WTC11 (cell line): ENCODE data around the gene VPREB3. TPM values are rescaled to one million over a fixed set of nuclear protein-coding genes. Genes with fewer than 3 reads are reported as not detected.

ENCODE experiments used
- ATAC-seq: fragments of 200-7000 bp; cut with Tn5 transposase; 2 replicates; pipeline ENCODE4 v1.10.0; 2021; ENCODE audit warnings: mild to moderate bottlenecking, moderate library complexity
- CTCF ChIA-PET: fragments of 300-600 bp; sonication (Branson Sonifier 250); formaldehyde crosslinking; loops from one replicate; lab custom pipeline; 2021; ENCODE audit warnings: antibody characterized with exemption; lab: Charles Lee
- POLR2A ChIA-PET: fragments of 350-600 bp; sonication (Branson Sonifier 250); formaldehyde crosslinking; loops from one replicate; lab custom pipeline; 2021; ENCODE audit warnings: antibody characterized with exemption; lab: Charles Lee
- DNase-seq: peaks from one replicate; pipeline ENCODE4 v3.0.0; 2021; ENCODE audit warnings: low spot score
- H3K27ac Mint-ChIP-seq: 2 replicates; pipeline ENCODE4 v1.8.0; 2021; ENCODE audit warnings: mixed read lengths
- H3K27me3 Mint-ChIP-seq: 2 replicates; pipeline ENCODE4 v1.8.0; 2021; ENCODE audit warnings: low read depth, mild to moderate bottlenecking, moderate library complexity, mixed read lengths
- H3K36me3 Mint-ChIP-seq: 2 replicates; pipeline ENCODE4 v1.8.0; 2021; ENCODE audit warnings: mixed read lengths
- H3K4me1 Mint-ChIP-seq: 2 replicates; pipeline ENCODE4 v1.8.0; 2022; ENCODE audit warnings: mixed read lengths
- H3K4me3 Mint-ChIP-seq: 2 replicates; pipeline ENCODE4 v1.8.0; 2021; ENCODE audit warnings: mild to moderate bottlenecking, moderate library complexity, mixed read lengths
- H3K9me3 Mint-ChIP-seq: 2 replicates; pipeline ENCODE4 v1.8.0; 2021; ENCODE audit warnings: mixed read lengths
- GABPB1 ChIP-seq: sonication (generic); formaldehyde crosslinking; IDR thresholded peaks from 2 replicates; pipeline ENCODE4 v1.8.1; 2023; ENCODE audit warnings: mild to moderate bottlenecking, missing genetic modification reagents
- HMGA2 ChIP-seq: fragments of 250-450 bp; sonication (Bioruptor Pico); IDR thresholded peaks from 2 replicates; pipeline ENCODE4 v1.4.0; 2021; ENCODE audit warnings: mild to moderate bottlenecking, moderate library complexity
- NR1H2 ChIP-seq: sonication (generic); formaldehyde crosslinking; IDR thresholded peaks from 2 replicates; pipeline ENCODE4 v1.9.0; 2021; ENCODE audit warnings: mild to moderate bottlenecking, moderate library complexity, missing genetic modification reagents
- PRRX2 ChIP-seq: fragments of 250-450 bp; sonication (Bioruptor Pico); IDR thresholded peaks from 2 replicates; pipeline ENCODE4 v1.8.0; 2021; ENCODE audit warnings: mild to moderate bottlenecking
- ZNF219 ChIP-seq: sonication (generic); formaldehyde crosslinking; IDR thresholded peaks from 2 replicates; pipeline ENCODE4 v1.8.0; 2023; ENCODE audit warnings: missing genetic modification reagents, mild to moderate bottlenecking, borderline replicate concordance
- total RNA-seq: library from RNA; stranded (reverse); gene quantifications from 3 replicates; pipeline ENCODE4 v1.2.3, GENCODE V29; 2021
- TF ChIP-seq, protein P1 (sequence below): sonication (generic); formaldehyde crosslinking; IDR thresholded peaks from 2 replicates; pipeline ENCODE4 v1.8.1; 2023; ENCODE audit warnings: mild to moderate bottlenecking, missing genetic modification reagents, moderate library complexity
- TF ChIP-seq, protein P2 (sequence below): sonication (generic); formaldehyde crosslinking; IDR thresholded peaks from 2 replicates; pipeline ENCODE4 v1.8.0; 2023; ENCODE audit warnings: missing genetic modification reagents, mild to moderate bottlenecking, borderline replicate concordance
- TF ChIP-seq, protein P3 (sequence below): sonication (generic); formaldehyde crosslinking; IDR thresholded peaks from 2 replicates; pipeline ENCODE4 v1.8.0; 2022; ENCODE audit warnings: mild to moderate bottlenecking, missing genetic modification reagents
- TF ChIP-seq, protein P4 (sequence below): sonication (generic); formaldehyde crosslinking; IDR thresholded peaks from 2 replicates; pipeline ENCODE4 v1.8.0; 2023; ENCODE audit warnings: mild to moderate bottlenecking, missing genetic modification reagents
- TF ChIP-seq, protein P5 (sequence below): sonication (generic); formaldehyde crosslinking; IDR thresholded peaks from 2 replicates; pipeline ENCODE4 v1.8.0; 2022; ENCODE audit warnings: mild to moderate bottlenecking, missing genetic modification reagents
- TF ChIP-seq, protein P6 (sequence below): fragments of 250-450 bp; sonication (Bioruptor Pico); conservative IDR thresholded peaks from 2 replicates; pipeline ENCODE4 v1.9.0; 2021; ENCODE audit warnings: mild to moderate bottlenecking

VPREB3 gene
- total RNA-seq, 1 experiment from 2014 or later, result 0.81 TPM

DNA sequence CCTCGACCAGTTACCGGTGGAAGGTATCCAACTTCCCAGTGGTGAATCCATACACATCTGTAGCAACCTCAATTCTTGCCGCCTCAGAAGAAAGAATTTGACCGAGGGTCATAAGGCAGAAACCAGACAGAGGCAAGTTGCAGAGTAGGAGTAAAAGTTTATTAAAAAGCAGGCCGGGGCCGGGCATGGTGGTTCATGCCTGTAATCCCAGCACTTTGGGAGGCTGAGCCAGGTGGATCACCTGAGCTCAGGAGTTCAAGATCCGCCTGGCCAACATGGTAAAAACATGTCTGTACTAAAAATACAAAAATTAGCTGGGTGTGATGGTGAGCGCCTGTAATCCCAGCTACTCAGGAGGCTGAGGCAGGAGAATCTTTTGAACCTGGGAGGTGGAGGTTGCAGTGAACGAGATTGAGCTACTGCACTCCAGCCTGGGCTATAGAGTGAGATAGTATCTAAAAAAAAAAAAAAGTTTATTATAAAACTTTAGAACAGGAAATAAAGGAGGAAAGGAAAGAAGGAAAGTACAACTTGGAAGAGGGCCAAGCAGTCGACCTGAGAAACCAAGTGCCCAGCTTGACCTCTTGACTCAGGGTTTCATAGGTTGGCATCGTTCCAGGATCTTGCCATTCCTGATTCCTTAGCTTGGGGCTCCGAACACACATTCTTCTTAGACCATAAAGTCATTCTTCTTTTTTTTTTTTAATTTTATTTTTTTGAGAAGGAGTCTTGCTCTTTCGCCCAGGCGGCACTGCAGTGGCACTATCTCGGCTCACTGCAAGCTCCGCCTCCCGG lies 35.7 kb downstream of the VPREB3 start:
- TF ChIP-seq, protein P1, sequence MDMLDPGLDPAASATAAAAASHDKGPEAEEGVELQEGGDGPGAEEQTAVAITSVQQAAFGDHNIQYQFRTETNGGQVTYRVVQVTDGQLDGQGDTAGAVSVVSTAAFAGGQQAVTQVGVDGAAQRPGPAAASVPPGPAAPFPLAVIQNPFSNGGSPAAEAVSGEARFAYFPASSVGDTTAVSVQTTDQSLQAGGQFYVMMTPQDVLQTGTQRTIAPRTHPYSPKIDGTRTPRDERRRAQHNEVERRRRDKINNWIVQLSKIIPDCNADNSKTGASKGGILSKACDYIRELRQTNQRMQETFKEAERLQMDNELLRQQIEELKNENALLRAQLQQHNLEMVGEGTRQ (CRISPR knock-in tag), result no peak
- TF ChIP-seq, protein P2, sequence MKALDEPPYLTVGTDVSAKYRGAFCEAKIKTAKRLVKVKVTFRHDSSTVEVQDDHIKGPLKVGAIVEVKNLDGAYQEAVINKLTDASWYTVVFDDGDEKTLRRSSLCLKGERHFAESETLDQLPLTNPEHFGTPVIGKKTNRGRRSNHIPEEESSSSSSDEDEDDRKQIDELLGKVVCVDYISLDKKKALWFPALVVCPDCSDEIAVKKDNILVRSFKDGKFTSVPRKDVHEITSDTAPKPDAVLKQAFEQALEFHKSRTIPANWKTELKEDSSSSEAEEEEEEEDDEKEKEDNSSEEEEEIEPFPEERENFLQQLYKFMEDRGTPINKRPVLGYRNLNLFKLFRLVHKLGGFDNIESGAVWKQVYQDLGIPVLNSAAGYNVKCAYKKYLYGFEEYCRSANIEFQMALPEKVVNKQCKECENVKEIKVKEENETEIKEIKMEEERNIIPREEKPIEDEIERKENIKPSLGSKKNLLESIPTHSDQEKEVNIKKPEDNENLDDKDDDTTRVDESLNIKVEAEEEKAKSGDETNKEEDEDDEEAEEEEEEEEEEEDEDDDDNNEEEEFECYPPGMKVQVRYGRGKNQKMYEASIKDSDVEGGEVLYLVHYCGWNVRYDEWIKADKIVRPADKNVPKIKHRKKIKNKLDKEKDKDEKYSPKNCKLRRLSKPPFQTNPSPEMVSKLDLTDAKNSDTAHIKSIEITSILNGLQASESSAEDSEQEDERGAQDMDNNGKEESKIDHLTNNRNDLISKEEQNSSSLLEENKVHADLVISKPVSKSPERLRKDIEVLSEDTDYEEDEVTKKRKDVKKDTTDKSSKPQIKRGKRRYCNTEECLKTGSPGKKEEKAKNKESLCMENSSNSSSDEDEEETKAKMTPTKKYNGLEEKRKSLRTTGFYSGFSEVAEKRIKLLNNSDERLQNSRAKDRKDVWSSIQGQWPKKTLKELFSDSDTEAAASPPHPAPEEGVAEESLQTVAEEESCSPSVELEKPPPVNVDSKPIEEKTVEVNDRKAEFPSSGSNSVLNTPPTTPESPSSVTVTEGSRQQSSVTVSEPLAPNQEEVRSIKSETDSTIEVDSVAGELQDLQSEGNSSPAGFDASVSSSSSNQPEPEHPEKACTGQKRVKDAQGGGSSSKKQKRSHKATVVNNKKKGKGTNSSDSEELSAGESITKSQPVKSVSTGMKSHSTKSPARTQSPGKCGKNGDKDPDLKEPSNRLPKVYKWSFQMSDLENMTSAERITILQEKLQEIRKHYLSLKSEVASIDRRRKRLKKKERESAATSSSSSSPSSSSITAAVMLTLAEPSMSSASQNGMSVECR, result no peak
- TF ChIP-seq ZNF219 (CRISPR knock-in tag) (no peak), PRRX2 (CRISPR knock-in tag) (no peak), NR1H2 (no peak), HMGA2 (CRISPR knock-in tag) (no peak), GABPB1 (no peak)
- TF ChIP-seq, protein P3, sequence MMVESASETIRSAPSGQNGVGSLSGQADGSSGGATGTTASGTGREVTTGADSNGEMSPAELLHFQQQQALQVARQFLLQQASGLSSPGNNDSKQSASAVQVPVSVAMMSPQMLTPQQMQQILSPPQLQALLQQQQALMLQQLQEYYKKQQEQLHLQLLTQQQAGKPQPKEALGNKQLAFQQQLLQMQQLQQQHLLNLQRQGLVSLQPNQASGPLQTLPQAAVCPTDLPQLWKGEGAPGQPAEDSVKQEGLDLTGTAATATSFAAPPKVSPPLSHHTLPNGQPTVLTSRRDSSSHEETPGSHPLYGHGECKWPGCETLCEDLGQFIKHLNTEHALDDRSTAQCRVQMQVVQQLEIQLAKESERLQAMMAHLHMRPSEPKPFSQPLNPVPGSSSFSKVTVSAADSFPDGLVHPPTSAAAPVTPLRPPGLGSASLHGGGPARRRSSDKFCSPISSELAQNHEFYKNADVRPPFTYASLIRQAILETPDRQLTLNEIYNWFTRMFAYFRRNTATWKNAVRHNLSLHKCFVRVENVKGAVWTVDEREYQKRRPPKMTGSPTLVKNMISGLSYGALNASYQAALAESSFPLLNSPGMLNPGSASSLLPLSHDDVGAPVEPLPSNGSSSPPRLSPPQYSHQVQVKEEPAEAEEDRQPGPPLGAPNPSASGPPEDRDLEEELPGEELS, result no peak
- TF ChIP-seq, protein P4, sequence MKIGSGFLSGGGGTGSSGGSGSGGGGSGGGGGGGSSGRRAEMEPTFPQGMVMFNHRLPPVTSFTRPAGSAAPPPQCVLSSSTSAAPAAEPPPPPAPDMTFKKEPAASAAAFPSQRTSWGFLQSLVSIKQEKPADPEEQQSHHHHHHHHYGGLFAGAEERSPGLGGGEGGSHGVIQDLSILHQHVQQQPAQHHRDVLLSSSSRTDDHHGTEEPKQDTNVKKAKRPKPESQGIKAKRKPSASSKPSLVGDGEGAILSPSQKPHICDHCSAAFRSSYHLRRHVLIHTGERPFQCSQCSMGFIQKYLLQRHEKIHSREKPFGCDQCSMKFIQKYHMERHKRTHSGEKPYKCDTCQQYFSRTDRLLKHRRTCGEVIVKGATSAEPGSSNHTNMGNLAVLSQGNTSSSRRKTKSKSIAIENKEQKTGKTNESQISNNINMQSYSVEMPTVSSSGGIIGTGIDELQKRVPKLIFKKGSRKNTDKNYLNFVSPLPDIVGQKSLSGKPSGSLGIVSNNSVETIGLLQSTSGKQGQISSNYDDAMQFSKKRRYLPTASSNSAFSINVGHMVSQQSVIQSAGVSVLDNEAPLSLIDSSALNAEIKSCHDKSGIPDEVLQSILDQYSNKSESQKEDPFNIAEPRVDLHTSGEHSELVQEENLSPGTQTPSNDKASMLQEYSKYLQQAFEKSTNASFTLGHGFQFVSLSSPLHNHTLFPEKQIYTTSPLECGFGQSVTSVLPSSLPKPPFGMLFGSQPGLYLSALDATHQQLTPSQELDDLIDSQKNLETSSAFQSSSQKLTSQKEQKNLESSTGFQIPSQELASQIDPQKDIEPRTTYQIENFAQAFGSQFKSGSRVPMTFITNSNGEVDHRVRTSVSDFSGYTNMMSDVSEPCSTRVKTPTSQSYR (CRISPR knock-in tag), result no peak
- TF ChIP-seq, protein P5, sequence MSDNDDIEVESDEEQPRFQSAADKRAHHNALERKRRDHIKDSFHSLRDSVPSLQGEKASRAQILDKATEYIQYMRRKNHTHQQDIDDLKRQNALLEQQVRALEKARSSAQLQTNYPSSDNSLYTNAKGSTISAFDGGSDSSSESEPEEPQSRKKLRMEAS (CRISPR knock-in tag), result no peak
- TF ChIP-seq, protein P6, sequence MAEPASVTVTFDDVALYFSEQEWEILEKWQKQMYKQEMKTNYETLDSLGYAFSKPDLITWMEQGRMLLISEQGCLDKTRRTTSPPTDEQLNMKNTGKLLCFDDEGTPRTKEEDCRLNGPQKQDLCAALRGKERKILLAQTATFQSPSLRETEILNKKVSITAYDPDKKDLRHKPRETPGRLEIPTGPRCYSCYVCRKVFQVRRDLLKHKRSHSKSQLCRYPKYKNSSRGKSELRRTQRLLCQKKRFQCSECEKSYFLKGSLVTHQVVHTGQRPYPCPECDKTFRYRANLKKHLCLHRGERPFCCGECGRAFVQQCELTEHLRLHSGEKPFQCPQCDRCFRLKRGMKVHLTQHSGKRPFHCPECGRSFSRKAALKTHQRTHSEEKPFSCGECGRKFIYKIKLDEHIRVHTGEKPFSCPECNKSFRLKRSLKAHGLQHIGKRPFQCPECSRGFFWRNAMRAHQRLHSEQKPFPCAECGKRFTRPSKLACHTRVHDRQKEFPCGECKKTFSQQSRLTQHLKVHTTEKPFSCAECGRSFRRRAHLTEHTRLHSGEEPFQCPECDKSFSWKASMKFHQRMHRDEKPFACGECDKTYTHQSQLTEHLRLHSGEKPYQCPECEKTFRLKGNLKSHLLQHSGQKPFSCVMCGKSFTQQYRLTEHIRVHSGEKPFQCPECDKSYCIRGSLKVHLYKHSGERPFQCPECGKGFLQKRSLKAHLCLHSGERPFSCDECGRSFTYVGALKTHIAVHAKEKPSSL, result no peak
- H3K36me3 Mint-ChIP-seq, result peaks cover 8% of the 10 kb centered on the region
- H3K9me3 Mint-ChIP-seq, result no peaks in the 10 kb centered on the region
- ChIA-PET POLR2A (no interaction called here), CTCF (no interaction called here)
- H3K27me3 Mint-ChIP-seq, result no peaks in the 10 kb centered on the region
- H3K4me1 Mint-ChIP-seq, result 0 out of 2 replicates have a peak, but pooled peaks cover 4% of the 10 kb centered on the region
- no peak for DNase-seq
- no peak overlapping the region for H3K27ac Mint-ChIP-seq
- no peak for ATAC-seq
- H3K4me3 Mint-ChIP-seq, result no peak overlapping the region
